Tongue (tissue), 2 donors: ENCODE data around the gene CPNE5. TPM values are rescaled to one million over a fixed set of nuclear protein-coding genes. Genes with fewer than 3 reads are reported as not detected.
A peak's percentile ranks its signal among the peaks of the same experiment; 100 is the strongest.

ENCODE experiments used
- DNase-seq: peaks from one replicate; pipeline ENCODE4 v3.0.0-alpha.2; 2015
- total RNA-seq: library from RNA; depleted of rRNA; stranded (reverse); fragments of >200 nt; gene quantifications from one replicate; pipeline ENCODE4 v1.2.3, GENCODE V29; 2014

CPNE5 gene
- total RNA-seq, 1 donor from 2014 or later: 8.7 TPM

GRCh38 chr6:36857325-36857724 lies 18.1 kb upstream of the CPNE5 start:
- DNase-seq: no peak

GRCh38 chr6:36856277-36856676 lies 17.0 kb upstream of the CPNE5 start:
- DNase-seq: peak; percentile 47

- no peak for DNase-seq
Observed at GRCh38 chr6:36855750-36856149, 16.5 kb upstream of the CPNE5 start.

GRCh38 chr6:36853325-36853724 lies 14.1 kb upstream of the CPNE5 start:
- DNase-seq: no peak

GRCh38 chr6:36852481-36853147 lies 13.4 kb upstream of the CPNE5 start:
- DNase-seq: no peak

GRCh38 chr6:36851626-36852025 lies 12.4 kb upstream of the CPNE5 start:
- DNase-seq: peak; percentile 76

- peak; percentile 94 for DNase-seq
Observed at GRCh38 chr6:36851149-36851614, 11.9 kb upstream of the CPNE5 start.

GRCh38 chr6:36850021-36850420 lies 10.8 kb upstream of the CPNE5 start:
- no peak for DNase-seq

- DNase-seq: peak; percentile 78
Observed at GRCh38 chr6:36848658-36849441, 9.6 kb upstream of the CPNE5 start.

- DNase-seq: no peak
Observed at GRCh38 chr6:36847991-36848390, 8.7 kb upstream of the CPNE5 start.

- no peak for DNase-seq
Observed at GRCh38 chr6:36847152-36847551, 7.9 kb upstream of the CPNE5 start.

GRCh38 chr6:36845233-36845632 lies 6.0 kb upstream of the CPNE5 start:
- DNase-seq: no peak

GRCh38 chr6:36844232-36845170 lies 5.3 kb upstream of the CPNE5 start:
- no peak for DNase-seq

- no peak for DNase-seq
Observed at GRCh38 chr6:36843170-36843569, 3.9 kb upstream of the CPNE5 start.

- no peak for DNase-seq
Observed at GRCh38 chr6:36841756-36842155, 2.5 kb upstream of the CPNE5 start.

- DNase-seq: peak; percentile 79
Observed at GRCh38 chr6:36840432-36841403, 1.5 kb upstream of the CPNE5 start.

GRCh38 chr6:36839749-36840431 lies 646 bp upstream of the CPNE5 start:
- peak; percentile 78 for DNase-seq

- no peak for DNase-seq
Observed at GRCh38 chr6:36837686-36838085, 1.6 kb downstream of the CPNE5 start.

GRCh38 chr6:36837022-36837339 lies 2.3 kb downstream of the CPNE5 start:
- no peak for DNase-seq

GRCh38 chr6:36836111-36837021 lies 2.9 kb downstream of the CPNE5 start:
- DNase-seq: no peak
